ENCODE results near the gene SOHLH1.
A peak's percentile ranks its signal among the peaks of the same experiment; 100 is the strongest.
"Not testable (repeated sequence)": the region's sequence is repeated elsewhere in the genome, so short reads cannot be mapped to it uniquely, and the experiment has no call there.

SOHLH1 gene

DNA sequence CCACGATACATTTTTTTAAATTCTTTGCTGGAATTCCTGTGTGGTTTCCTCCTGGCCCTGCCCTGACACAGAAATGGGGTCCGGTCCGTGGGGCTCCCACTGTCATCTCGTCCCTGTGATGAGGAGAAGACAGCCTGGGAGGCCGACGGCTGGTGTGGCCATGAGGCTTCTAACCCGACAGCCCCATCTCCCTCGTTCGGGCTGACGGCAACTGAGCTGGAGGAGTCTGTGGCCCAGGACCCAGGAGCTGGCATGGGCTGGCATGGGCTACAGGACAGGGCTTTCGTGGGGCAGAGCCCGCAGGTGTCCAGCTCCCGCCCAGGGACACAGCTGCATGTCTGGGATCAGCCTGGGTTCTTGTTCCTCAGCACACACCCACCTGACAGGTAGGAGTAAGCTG lies 22.4 kb downstream of the SOHLH1 start:
- no peak for DNase-seq

GRCh38 chr9:135674977-135675376 lies 24.3 kb downstream of the SOHLH1 start:
- DNase-seq, result no peak

DNA sequence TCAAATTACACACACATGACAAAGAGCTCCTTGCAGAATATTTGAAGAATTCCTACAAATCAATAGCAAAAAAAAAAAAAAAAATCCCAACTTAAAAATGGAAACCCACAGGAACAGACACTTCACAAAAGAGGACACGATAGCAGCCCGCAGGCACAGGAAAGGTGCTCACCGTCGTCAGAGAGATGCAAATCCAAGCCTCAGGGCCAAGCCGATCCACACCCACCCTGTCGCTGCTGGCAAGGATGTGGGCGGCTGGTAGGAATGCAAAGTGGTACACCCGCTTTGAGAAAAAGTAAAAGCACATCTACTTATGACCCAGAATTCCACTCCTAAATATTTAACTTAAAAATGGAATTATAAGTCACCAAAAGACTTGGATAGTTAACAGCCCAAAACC lies 25.3 kb downstream of the SOHLH1 start:
- DNase-seq, result no peak

DNA sequence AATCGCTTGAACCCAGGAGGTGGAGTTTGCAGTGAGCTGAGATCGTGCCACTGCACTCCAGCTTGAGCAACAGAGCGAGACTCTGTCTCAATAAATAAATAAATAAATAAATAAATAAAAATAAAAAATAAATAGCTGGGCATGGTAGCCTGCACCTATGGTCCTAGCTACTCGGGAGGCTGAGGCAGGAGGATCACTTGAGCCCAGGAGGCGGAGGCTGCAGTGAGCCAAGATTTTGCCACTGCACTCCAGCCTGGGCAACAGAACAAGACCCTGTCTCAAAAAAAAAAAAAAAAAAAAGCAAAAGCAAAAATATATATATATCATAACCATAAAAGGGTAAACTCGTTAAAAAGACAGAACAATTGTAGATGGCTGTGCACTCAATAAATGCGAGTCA lies 26.5 kb downstream of the SOHLH1 start:
- not testable (repeated sequence) for DNase-seq

- no peak for DNase-seq
Measured at GRCh38 chr9:135671591-135672041, 27.7 kb downstream of the SOHLH1 start.

- DNase-seq, result no peak
Measured at GRCh38 chr9:135670721-135671590, 28.3 kb downstream of the SOHLH1 start.

DNA sequence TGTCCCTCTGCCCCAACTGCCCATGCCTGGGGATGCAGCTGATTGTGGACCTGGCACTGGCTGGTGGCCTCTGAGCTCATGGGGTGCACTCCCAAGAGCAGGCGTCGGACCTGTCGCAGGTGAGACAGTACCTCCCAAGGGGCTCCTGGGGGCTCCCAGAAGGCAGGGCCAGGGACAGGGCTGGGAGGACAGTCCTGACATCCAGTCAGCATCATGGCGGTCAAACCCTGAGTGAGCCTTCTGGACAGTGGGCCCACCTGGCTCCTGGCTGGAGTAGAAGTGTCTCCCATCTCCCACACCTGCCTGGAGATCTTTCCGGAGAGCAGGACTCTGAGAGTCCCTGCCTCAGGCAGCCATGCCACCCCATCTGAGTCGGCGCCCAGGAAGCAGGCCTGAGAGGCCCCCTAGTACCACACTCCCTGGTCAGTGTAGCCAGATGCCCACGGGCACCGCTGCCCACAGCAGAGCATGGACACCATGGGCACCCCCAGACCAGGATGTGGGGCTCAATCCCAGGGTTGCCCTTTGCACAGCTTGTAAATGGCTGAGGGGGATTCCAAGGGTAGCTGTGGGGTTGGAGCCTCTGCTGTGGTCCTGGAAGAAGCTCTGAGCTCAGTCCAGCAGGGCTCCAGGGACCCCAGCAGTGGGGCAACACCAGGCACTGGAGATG lies 29.5 kb downstream of the SOHLH1 start:
- DNase-seq, result no peak

DNA sequence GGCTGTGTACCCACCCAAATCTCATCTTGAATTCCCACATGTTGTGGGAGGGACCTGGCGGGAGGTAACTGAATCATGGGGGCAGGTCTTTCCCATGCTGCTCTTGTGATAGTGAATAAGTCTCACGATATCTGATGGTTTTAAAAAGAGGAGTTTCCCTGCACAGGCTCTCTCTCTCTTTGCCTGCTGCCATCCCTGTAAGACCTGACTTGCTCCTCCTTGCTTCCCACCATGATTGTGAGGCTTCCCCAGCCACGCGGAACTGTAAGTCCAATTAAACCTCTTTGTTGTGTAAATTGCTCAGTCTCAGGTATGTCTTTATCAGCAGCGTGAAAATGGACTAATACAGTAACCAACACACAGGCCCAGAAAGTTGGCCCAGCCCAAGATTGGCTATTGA lies 30.3 kb downstream of the SOHLH1 start:
- not testable (repeated sequence) for DNase-seq

- no peak for DNase-seq
Measured at GRCh38 chr9:135667463-135668001, 31.7 kb downstream of the SOHLH1 start.

DNA sequence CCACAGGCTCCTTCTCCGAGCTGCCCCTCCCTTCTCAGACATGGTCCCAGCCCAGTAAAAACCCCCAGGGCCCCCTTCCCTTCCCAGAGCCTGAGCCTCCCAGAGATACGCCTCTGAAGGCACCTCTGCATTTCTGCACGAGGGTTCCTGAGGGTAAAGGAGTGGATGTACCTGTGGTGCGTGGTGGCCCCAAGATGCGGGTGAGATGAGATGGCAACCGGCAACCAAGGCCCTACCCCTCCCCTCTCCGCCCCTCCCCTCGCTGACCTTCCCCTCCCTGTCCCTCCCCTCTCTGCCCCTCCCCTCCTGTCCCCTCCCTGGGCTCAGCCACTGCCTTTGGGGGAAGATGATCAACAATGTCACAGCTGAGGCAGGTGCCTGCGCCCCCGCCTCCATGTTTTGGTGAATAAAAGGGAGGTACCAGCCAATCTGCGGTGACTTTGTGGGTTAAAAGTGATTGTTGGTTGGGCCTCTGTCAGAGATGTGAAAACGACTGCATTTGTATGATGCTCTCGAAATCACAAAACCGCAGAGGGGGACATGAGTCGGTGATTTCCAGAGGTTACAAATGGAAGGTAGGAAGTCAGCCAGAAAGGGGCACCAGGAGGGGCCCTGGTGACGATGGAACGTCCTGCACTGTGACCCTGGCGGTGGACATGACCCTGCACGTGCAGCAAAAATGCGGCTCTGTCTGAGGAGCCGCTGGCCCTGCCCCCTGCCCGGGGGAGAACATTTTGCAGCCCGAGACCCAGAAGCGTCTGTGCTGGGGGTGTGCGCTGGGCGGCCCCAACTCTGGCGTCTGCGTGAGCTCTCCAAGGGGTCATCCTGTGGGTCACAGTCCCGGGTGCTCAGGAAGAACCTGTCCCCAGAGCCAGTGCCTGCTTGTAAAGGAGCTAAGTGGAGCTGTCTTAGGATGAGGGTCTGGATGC lies 32.5 kb downstream of the SOHLH1 start:
- no peak for DNase-seq

DNA sequence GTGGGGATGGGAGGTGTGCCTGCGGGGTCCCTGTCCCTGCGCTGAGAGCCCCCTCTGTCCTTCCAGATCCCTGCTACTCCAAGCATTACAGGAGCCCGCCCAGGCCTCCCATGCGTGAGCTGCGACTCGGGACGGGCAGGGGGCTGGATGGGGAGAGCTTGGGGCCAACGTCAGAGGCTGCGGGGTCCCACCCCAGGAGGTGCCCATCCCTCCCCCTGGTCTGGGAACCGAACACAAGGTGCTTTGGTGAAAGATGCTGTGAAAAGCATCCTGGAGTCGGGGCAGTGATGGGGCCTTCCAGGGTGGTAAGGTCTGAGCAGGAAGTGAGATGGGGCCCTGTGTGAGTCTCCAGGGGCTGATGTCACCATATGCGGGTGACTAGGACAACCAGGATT lies 33.5 kb downstream of the SOHLH1 start:
- no peak for DNase-seq

DNA sequence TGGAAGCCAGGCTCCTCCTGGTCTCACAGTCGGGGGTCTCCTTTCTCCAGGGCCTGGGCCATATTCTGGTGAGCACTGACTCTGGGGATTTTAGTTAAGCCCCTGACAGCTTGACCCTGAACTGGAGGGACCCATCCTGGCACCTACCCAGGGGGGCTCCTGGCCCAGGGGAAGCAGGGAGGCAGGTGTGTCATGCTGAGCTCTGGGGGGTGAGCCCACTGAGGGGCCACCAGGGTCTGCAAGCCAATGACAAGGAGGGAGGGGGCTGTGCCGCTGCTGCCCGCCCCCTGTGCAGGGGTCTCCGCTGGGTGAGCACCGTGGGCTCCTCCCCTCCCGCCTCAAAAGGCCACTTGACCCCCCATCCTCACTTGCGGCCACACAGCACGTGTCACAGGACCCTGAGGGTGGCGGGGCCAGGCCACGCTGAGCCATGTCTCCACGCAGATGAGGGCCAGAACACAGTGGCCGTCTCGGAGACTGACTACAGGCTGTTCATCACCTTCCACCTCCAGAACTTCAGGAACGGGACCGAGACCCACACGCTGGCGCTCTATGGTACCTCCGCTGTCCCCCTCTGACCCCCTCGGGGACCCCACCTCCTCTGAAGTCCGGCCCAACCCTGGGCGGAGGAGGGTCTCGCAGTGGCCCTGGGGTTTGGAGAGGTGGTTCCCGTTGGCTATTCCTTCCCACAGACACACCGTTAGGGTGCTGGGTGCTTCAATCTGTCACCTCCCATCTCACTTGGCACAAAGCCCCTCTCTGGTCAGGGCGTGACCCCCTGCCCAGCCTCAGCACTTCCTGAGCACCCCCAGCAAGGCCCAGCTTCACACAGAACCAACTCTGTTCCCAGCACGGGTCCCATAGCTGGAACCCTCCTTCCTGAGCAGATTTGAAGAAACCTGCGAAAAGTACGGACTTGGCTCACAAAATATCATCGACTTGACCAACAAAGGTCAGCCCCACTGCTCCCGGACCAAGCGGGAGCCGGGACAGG lies 34.2 kb downstream of the SOHLH1 start:
- DNase-seq, result no peak

DNA sequence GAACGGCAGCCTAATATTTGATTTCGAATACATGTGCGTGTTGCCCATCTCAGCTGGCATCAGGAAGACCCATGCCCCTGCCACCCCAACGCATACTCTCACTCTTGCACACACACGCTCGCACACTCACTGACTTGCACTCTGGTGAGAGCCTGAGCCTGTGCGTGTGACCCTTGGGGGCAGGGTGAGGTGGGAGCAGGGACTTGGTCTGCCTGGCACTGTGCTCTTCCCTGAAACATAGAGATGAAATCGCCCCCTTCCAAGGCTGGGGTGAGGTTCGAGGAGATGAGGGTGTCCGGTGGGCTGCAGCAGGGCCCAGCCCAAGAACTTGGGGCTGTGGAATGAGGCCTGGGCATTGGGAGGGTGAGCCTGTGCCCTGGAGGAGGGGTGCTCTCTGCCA lies 35.0 kb downstream of the SOHLH1 start:
- no peak for DNase-seq

GRCh38 chr9:135663857-135664256 lies 35.4 kb downstream of the SOHLH1 start:
- no peak for DNase-seq

DNA sequence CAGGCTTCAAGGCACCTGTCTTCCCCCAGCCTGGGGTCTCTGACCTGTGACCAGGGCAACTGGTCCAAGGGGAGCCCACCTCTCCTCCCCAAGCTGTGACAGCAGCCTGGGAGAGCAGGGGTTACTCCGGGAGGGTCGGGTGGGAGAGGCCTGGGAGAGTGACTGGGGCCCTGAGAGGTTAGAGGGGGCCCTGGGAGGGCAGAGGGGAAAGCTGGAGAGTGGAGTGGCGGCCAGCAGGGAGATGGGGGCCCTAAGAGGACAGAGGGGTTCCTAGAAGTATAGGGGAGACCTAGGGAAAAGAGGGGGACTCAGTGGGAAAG lies 35.9 kb downstream of the SOHLH1 start:
- DNase-seq, result no peak

DNA sequence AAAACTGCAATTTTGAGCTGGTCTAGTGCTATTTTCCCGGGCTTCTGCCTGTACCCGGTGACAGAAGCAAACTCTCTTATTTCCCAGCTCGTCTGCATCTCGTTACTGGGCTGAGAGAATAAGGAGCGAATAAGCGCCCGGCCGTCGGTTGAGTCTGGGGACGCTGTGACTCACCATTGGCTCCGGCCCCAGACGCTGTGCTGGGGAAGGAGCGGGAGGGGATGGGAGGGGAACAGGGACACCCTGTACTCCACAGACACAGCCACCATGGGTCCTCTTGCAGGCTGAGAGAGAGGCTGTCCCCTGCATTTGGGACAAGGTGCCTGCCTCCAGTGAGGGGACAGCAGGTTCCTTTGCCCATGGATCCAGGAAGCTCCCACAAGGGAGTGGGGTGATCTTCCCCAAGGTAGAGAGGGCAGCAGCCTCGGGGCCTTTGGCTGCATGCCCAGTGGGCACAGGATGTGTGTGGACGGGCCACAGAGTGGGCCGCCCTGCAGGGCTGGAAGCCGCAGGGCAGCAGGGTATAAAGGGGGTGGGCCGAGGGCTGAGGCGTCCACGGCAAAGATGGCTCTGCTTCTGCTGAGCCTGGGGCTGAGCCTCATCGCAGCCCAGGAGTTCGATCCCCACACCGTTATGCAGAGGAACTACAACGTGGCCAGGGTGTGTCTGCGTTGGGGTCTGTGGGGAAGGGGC lies 36.4 kb downstream of the SOHLH1 start, which contains the start of gene LCN9:
Gene LCN9, plus strand, starts transcription at position 552 of the 693 bp plus-strand sequence. Its CDS starts 13 bp downstream, at position 565.
- peak; percentile 7 for DNase-seq

- no peak for DNase-seq
Measured at GRCh38 chr9:135661816-135662560, 37.3 kb downstream of the SOHLH1 start.

GRCh38 chr9:135660407-135660806 lies 38.9 kb downstream of the SOHLH1 start:
- no peak for DNase-seq

- DNase-seq, result no peak
Measured at GRCh38 chr9:135659252-135659651, 40.0 kb downstream of the SOHLH1 start.

DNA sequence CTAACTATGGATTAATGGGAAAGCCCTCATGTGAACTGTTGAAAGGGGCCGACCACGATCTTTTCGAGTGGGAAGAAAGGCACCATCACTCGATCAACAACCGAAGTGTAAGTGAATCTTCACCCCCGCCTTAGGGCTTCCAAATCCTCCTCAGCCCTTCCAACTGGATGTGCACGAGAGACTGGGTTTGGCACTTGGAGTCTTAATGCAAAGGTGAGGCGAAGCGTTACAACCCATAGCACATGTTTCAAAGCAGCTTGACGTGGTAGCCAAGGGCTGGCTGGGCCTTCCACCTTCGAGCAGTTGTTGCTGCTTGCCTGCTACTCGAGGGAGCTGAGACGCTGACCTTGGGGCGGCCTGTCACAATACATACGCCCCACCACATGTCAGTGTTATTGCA lies 41.9 kb downstream of the SOHLH1 start:
- no peak for DNase-seq
